ENCODE data around the gene CHST11.

The CHST11 gene

DNA sequence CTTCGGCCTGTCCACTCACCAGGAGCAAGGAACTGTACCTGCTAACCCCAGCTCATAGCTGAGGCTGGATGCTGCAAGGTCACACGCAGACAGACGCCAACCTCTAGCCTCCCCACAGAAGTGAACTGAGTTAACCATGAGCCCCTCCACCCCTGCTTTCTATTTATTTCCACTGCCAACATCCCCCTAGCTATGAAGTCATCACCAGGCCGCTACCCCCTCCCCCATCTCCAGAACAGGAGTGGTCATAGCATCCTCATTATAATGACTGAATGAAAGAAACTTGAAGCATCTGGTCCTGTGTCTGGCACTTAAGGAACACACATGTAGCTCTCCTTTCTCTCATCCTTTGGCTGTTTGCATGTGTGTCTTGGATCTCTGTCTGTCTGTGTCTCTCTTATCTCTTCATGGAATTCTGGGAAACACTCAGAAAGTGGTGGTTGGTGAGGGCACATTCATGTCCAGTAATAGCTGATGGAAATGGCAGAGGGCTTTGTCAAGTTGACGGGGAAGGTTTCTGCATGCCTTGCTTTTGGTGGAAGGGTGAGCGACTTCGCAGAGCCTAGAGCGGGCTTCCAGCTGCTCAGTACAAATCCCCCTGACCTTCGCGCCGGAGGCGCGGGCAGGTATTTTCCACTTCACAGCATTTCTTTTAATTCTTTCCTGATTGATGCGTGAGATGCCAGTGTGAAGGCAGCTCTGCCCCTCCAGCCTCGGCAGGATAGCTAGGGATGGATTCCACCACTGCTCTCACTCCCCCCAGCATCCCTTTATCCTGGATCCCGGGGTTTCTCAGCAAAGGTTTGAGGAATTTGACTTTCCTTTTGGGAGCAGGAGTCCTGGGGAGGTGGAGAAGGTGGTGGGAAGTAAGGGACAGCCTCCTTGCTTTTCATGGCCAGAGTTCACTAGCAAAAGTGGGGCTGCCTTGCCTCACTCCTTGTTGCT, 198.2 kb downstream of the CHST11 start:
- DNase-seq (ENCODE audit: low spot score), result no peak

DNA sequence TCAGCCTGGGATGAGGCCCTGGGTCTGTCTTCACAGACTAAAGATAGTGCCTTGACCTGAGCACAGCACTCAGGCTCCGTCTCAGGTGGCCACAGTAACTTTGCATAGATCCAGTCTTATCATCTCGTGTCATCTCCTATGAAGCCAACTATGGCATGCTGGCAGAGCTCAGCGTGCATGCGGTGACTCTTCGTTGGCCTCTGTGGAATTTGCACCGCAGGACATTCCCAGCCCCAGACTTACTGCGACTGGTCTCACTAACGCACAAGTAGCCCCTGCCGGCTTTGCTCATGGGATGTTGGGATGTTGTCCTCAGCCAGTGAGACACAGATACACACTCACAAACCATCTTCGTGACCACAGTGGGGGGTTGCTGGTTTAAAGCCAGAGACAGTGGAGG, 199.6 kb downstream of the CHST11 start:
- DNase-seq (ENCODE audit: low spot score), result no peak

- no peak for DNase-seq (ENCODE audit: low spot score)
Observed at GRCh38 chr12:104656921-104657320, 200.2 kb downstream of the CHST11 start.

GRCh38 chr12:104657726-104658484, 201.2 kb downstream of the CHST11 start:
- no peak for DNase-seq (ENCODE audit: low spot score)

- no peak for DNase-seq (ENCODE audit: low spot score)
Observed at GRCh38 chr12:104659058-104659457, 202.3 kb downstream of the CHST11 start.

DNA sequence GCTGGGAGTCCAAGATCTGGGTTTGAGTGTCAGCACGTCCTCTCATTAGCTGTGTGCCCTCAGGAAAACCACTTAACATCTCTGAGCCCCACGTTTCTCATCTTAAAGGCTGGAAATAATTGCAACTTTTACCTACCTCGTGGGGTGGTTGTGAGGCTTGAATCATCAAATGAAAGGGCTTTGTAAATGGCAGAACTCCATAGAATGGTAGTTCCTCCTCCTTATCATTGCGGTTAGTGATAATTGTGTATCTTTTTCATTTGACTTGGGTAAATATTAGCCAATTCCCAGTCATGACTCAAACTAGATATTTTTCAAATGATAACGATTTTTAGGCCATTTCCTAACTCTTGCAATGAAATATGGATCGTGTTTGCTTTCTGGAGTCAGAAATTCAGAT, 205.5 kb downstream of the CHST11 start:
- DNase-seq (ENCODE audit: low spot score), result no peak

GRCh38 chr12:104662908-104663307, 206.2 kb downstream of the CHST11 start:
- DNase-seq (ENCODE audit: low spot score), result no peak

GRCh38 chr12:104664351-104664750, 207.6 kb downstream of the CHST11 start:
- no peak for DNase-seq (ENCODE audit: low spot score)

- no peak for DNase-seq (ENCODE audit: low spot score)
Observed at GRCh38 chr12:104665296-104665695, 208.5 kb downstream of the CHST11 start.

GRCh38 chr12:104667139-104667538, 210.4 kb downstream of the CHST11 start:
- no peak for DNase-seq (ENCODE audit: low spot score)

DNA sequence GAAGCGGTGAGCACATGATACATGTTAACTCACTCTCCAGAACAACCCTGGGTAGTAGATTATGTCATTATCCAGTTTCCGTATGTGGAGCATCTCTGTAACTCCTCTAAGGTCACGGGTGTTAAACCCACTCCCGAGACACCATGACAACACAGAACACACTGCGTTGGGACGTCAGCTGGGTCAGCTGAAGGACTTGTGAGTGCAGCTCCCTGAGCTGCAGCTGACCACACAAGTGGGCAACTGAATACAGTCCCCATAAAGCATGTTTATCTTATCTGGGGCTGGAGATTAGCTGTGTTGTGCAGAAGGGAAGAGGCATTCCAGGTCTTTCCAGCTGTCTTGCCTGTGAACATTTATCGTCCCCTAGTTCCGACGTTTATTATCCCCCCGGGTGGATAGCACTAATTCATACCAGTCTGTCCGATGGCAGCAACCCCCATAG, 211.5 kb downstream of the CHST11 start:
- DNase-seq (ENCODE audit: low spot score), result no peak

DNA sequence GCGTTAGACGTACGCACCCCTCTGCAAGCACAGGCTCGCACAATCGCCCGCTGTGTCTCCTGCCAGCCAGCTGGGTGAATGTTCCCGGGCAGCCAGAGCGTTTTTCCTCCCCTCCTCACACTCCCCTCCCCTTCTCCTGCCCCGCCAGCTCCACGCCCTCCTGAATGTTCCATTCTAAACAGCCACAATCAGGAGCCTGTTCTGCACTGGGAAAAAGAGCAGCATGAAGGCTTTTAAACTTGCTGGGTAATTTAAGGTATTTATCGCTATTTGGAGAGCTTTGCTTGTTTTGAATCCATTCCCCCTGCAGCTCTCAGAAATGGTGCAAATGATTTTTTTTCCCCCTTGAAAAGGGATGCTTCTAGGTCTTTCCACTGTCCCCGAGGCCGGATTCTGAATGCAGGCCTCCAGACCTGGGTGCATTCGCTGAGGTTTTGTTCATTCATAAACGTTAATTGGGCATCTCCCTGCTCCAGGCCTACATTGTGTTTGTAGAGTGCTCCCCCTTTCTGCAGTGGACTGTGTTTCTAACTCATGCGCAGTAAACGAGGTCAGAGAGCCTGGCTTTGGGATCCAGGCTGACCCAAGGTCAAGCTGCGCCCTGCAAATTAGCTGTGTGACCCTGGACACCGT, 212.5 kb downstream of the CHST11 start:
- no peak for DNase-seq (ENCODE audit: low spot score)

DNA sequence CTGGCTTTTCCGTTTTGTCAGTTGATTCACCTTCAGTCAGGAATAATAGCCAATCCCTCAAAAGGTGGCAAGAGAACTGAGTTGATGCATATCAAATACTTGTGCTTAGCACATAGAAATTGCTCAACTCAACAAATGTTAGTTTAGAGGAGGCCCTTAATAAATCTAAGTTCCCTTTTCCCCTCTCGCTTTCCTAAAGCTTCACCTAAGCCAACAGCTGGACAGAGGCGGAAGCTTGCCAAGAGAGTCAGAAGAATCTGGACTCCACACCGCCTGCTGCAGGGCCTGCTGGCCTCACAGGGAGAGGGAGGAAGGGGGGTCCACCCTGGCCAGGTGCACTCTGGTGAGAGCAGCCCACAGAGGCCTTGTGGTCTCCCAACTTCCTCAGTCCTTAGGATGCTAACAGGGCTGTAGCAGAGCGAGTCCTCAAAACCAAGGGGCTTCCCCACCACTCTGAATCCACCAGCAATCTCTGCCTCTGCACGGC, 213.1 kb downstream of the CHST11 start:
- DNase-seq (ENCODE audit: low spot score), result no peak

- no peak for DNase-seq (ENCODE audit: low spot score)
Observed at GRCh38 chr12:104670439-104671408, 214.0 kb downstream of the CHST11 start.

DNA sequence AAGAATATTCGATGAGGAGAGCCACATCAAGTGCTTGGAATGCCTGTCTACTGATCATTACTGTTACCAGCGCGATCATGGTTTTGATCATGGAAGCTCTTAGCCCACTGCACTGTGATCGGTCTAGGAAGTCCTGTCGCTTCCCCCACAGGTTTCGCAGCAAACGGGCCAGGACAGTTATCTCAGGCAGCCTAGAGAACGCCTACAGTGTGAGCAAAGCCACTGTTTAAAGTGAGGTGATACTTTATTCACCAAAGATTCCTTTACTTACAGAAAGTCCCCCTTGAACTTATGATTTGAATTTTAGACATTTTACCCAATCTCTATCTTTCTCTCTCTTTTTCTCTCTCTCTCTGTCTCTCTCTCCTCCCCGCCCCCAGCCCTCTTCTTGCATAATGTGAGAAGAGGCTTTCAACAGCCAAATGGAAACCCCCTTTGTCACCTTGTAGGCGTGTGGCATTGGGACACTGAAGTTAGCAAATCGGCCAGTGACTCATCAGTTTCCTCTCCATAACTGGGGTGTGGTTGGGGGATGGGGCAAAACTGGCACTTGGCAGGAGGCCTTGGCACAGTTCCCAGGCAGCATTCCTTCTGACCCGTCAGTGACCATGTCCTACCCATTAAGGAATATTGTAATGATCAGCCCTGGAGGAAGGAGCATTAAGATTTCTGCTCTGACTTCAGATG, 214.8 kb downstream of the CHST11 start:
- peak; percentile 70 for DNase-seq (ENCODE audit: low spot score)

DNA sequence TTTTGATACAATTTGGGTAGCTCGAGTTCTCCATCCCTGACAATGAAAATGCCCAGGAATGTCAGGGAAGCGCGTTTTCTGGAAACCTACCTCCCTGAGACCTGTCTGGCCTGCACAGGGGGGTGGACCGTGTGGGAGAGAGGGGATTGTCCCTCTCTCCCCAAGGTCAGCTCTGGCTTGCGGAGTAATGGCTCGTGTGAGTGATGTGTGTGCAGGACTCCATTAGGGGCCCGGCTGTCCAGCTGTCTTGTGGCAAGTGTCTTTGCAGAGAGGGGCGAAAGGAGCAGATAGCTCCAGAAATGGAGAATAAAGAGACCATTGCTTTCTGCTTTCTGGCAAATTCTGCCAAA, 215.3 kb downstream of the CHST11 start:
- no peak for DNase-seq (ENCODE audit: low spot score)

GRCh38 chr12:104672501-104673265, 215.9 kb downstream of the CHST11 start:
- no peak for DNase-seq (ENCODE audit: low spot score)

DNA sequence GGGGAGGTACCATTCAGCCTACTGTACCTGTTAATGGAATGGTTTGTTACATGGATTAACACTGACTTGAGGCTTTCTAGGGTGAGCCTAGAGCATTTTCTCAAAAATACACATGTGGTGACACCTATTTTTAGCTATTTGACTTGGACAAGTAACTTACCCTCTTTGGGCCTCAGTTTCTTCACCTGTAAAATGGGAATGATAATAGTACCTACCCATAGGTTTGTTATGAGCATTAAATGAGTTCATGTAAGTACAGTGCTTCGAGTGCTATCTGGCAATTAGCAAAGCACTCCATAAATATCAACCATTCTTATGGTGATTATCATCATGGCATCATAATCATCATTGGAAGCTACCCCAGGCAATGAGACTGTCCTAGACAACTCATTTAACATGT, 216.5 kb downstream of the CHST11 start:
- no peak for DNase-seq (ENCODE audit: low spot score)

DNA sequence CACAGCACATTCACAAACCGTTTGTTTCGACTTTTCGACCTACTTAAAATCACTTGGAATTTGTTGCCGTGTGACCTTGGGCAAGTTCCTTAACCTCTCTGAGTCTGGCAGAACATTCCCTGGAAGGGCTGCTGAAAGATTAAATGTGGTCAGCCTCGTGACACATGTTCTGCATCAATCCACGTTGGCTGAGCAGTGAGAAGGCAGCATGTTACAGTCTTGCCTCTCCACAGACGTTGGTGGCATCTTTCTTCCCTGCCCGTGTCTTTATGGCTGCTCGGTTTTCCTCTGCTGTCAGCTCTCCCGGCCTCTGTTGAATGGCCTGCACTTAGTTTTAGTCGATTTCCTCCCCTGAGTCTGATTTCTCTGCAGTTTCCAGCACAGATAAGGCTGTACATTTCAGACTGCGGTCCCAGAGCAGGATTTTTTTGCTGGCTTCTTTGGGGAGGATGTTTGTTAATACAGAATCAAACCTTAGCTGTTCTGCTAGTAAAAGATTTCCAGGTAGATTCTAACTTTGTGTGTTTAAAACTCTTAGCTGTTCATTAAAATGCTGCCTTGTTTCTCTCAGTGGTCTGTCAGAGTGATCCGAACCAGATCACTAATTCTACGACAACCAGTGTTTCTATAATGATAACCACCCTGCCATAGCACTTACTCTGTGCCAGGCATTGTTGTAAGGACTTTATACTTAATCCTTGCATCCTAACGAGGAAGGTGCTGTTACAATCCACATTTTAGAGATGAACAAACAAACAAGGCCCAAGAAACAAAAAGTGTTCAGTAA, 217.1 kb downstream of the CHST11 start:
- no peak for DNase-seq (ENCODE audit: low spot score)

Measured in hepatic stellate cell (primary cell).